Keratinocyte (primary cell): Measurements from ENCODE around the gene NTMT1. TPM values are rescaled to one million over a fixed set of nuclear protein-coding genes. Genes with fewer than 3 reads are reported as not detected.

ENCODE experiments used
- DNase-seq: peaks from one replicate; pipeline ENCODE4 v3.0.0-alpha.2; 2011; ENCODE audit warnings: low read depth, missing footprints, low spot score
- FAIRE-seq: peaks from 2 replicates; lab custom pipeline; 2011; peaks lifted over from hg19 to GRCh38; lab: Jason Lieb, UNC
- H2AFZ ChIP-seq: 2 replicates; pipeline ENCODE4 v1.6.0; 2012; ENCODE audit warnings: low read length, control low read depth, inconsistent platforms; ENCODE audit not compliant: control insufficient read depth
- H3K27ac ChIP-seq: 2 replicates; pipeline ENCODE4 v1.5.1; 2011; ENCODE audit warnings: low read length; ENCODE audit not compliant: control insufficient read depth, insufficient read depth
- H3K27me3 ChIP-seq: 3 replicates; pipeline ENCODE4 v1.6.0; 2011; ENCODE audit warnings: low read length; ENCODE audit not compliant: control insufficient read depth, insufficient read depth; ENCODE audit errors: extremely low read depth
- H3K36me3 ChIP-seq, 2 experiments: 2 replicates in 1 of 2; 3 replicates in 1 of 2; pipeline ENCODE4 v1.5.1; 2011; ENCODE audit warnings: low read length in 2 of 2, mild to moderate bottlenecking in 1 of 2; ENCODE audit not compliant: control insufficient read depth in 2 of 2, insufficient read depth in 2 of 2; ENCODE audit errors: extremely low read depth in 1 of 2
- H3K4me1 ChIP-seq: 3 replicates; pipeline ENCODE4 v1.5.1; 2011; ENCODE audit warnings: low read length; ENCODE audit not compliant: control insufficient read depth, insufficient read depth; ENCODE audit errors: extremely low read depth
- H3K4me2 ChIP-seq: 3 replicates; pipeline ENCODE4 v1.6.0; 2011; ENCODE audit warnings: low read depth, low read length; ENCODE audit not compliant: control insufficient read depth, insufficient read depth; ENCODE audit errors: extremely low read depth
- H3K4me3 ChIP-seq, 3 experiments: fragments of 200-600 bp in 1 of 3; sonication (generic) in 1 of 3; 2 replicates in 2 of 3; 3 replicates in 1 of 3; pipeline ENCODE4 v1.5.1; 2011 to 2016; ENCODE audit warnings: low read length in 3 of 3, mild to moderate bottlenecking in 3 of 3, control low read depth in 2 of 3, inconsistent platforms in 1 of 3, low read depth in 1 of 3, mixed read lengths in 1 of 3, mixed run types in 1 of 3, moderate library complexity in 1 of 3; ENCODE audit not compliant: control insufficient read depth in 2 of 3, insufficient read depth in 2 of 3; ENCODE audit errors: extremely low read depth in 1 of 3
- H3K79me2 ChIP-seq: 2 replicates; pipeline ENCODE4 v1.6.0; 2012; ENCODE audit warnings: low read length; ENCODE audit not compliant: control insufficient read depth, insufficient read depth
- H3K9ac ChIP-seq: 3 replicates; pipeline ENCODE4 v1.6.0; 2011; ENCODE audit warnings: low read length; ENCODE audit not compliant: control insufficient read depth, insufficient read depth; ENCODE audit errors: extremely low read depth
- H3K9me1 ChIP-seq: 3 replicates; pipeline ENCODE4 v1.6.0; 2011; ENCODE audit warnings: low read length; ENCODE audit not compliant: control insufficient read depth, insufficient read depth; ENCODE audit errors: extremely low read depth
- H3K9me3 ChIP-seq: 2 replicates; pipeline ENCODE4 v1.5.1; 2012; ENCODE audit warnings: low read depth, low read length; ENCODE audit not compliant: control insufficient read depth
- H4K20me1 ChIP-seq: 3 replicates; pipeline ENCODE4 v1.6.0; 2011; ENCODE audit warnings: low read length; ENCODE audit not compliant: control insufficient read depth, insufficient read depth; ENCODE audit errors: extremely low read depth
- CTCF ChIP-seq, 3 experiments: IDR thresholded peaks in 1 of 3; conservative IDR thresholded peaks in 1 of 3; optimal IDR thresholded peaks in 1 of 3; 2 replicates in 2 of 3; 3 replicates in 1 of 3; pipeline versions ENCODE3 to v1.5.1; 2011; ENCODE audit warnings: low read length in 3 of 3, mild to moderate bottlenecking in 3 of 3, moderate library complexity in 2 of 3, control low read depth in 1 of 3, inconsistent platforms in 1 of 3; ENCODE audit not compliant: insufficient read depth in 2 of 3; ENCODE audit errors: extremely low read depth in 1 of 3
- EZH2 ChIP-seq: IDR thresholded peaks from one replicate; pipeline ENCODE4 v1.6.1; 2012; ENCODE audit warnings: inconsistent platforms, mild to moderate bottlenecking, low read length, moderate library complexity
- dilution Hi-C: fragments of 300-500 bp; cut with MboI; formaldehyde crosslinking; loops from one replicate; pipeline ENCODE4 v1.7.0; 2020; ENCODE audit warnings: low sequenced_read_pairs; ENCODE audit not compliant: extremely low pct_ligation_motif_present
- polyA plus RNA-seq, 5 experiments: library from polyadenylated mRNA; depleted of rRNA in 3 of 5; stranded (reverse) in 3 of 5; stranded (forward) in 1 of 5; unstranded in 1 of 5; fragments of >200 nt; gene quantifications; 1 replicate in 1 of 5; 2 replicates in 3 of 5; 3 replicates in 1 of 5; pipeline versions ENCODE4 v1.2.1 to v1.2.3, GENCODE V29; 2011 to 2012; ENCODE audit warnings: missing spikeins in 2 of 5, low read depth in 1 of 5, low replicate concordance in 1 of 5

Gene NTMT1
- polyA plus RNA-seq, 1 donor (not counting 4 experiments of a cell fraction or from before 2014, with no cell fraction given) = 50.2 TPM

- Histone ChIP-seq H3K79me2 (no peaks in the 10 kb centered on the region), H3K4me1 (no peaks in the 10 kb centered on the region), H3K9me1 (no peaks in the 10 kb centered on the region), H2AFZ (no peak overlapping the region), H4K20me1 (no peaks in the 10 kb centered on the region), H3K9me3 (no peaks in the 10 kb centered on the region), H3K4me2 (no peak overlapping the region), H3K27ac (no peak overlapping the region), H3K27me3 (no peaks in the 10 kb centered on the region), H3K9ac (no peak overlapping the region), H3K36me3 (no peaks in the 10 kb centered on the region), H3K4me3 (no peak overlapping the region)
- no peak for FAIRE-seq
- TF ChIP-seq EZH2 (no peak), CTCF (optimal IDR thresholded peaks at IDR 0.05 in 1 of 3, IDR thresholded peaks at IDR 0.05 in 1 of 3, conservative IDR thresholded peaks at IDR 0.05 in 1 of 3; ENCODE audit: extremely low read depth in 1 of 3, insufficient read depth in 2 of 3, low read length in 3 of 3) (no peak)
- dilution Hi-C loops = no loop called here
- DNase-seq = no peak
These were observed 42.5 kb upstream of the NTMT1 start for GRCh38 chr9:129583308-129584038.

GRCh38 chr9:129584136-129584535 lies 41.8 kb upstream of the NTMT1 start:
- Histone ChIP-seq H3K36me3 (no peaks in the 10 kb centered on the region), H3K79me2 (no peaks in the 10 kb centered on the region), H3K27me3 (no peaks in the 10 kb centered on the region), H3K9me1 (no peaks in the 10 kb centered on the region), H2AFZ (peak overlapping the region; percentile 3), H3K4me1 (no peaks in the 10 kb centered on the region), H3K27ac (no peak overlapping the region), H3K9me3 (no peaks in the 10 kb centered on the region), H3K4me3 (no peak overlapping the region), H3K9ac (no peak overlapping the region), H3K4me2 (no peak overlapping the region), H4K20me1 (no peaks in the 10 kb centered on the region)
- dilution Hi-C loops = no loop called here
- peak; percentile 84 for FAIRE-seq
- TF ChIP-seq EZH2 (no peak), CTCF (optimal IDR thresholded peaks at IDR 0.05 in 1 of 3, IDR thresholded peaks at IDR 0.05 in 1 of 3, conservative IDR thresholded peaks at IDR 0.05 in 1 of 3; ENCODE audit: extremely low read depth in 1 of 3, insufficient read depth in 2 of 3, low read length in 3 of 3) (no peak)
- no peak for DNase-seq
